PC-9 (cell line): Measurements from ENCODE around the gene TLL2. TPM values are rescaled to one million over a fixed set of nuclear protein-coding genes. Genes with fewer than 3 reads are reported as not detected.

Source experiments
- BruUV-seq: library from RNA; stranded (reverse); fragments of 400-500 nt; replicated peaks from 2 replicates; lab custom pipeline; 2021; lab: Mats Ljungman, UMichigan
- CTCF ChIA-PET: fragments of 300-600 bp; sonication (Branson Sonifier 250); formaldehyde crosslinking; loops from one replicate; lab custom pipeline; 2022; ENCODE audit warnings: antibody characterized with exemption; lab: Charles Lee
- POLR2A ChIA-PET: fragments of 300-600 bp; sonication (Branson Sonifier 250); formaldehyde crosslinking; loops from one replicate; lab custom pipeline; 2022; ENCODE audit warnings: antibody characterized with exemption; ENCODE audit not compliant: unreplicated experiment; lab: Charles Lee
- DNase-seq, 2 experiments: peaks; one replicate each; pipeline versions ENCODE4 v3.0.0 to v3.0.0-alpha.2; 2015 to 2022; ENCODE audit warnings: mixed read lengths in 1 of 2
- H2AFZ ChIP-seq: fragments of 200-600 bp; sonication (generic); 2 replicates; pipeline ENCODE4 v1.8.1; 2017; ENCODE audit warnings: antibody characterized with exemption
- H3F3A ChIP-seq: fragments of 200-600 bp; sonication (generic); 2 replicates; pipeline ENCODE4 v1.8.1; 2017; ENCODE audit warnings: antibody characterized with exemption, mild to moderate bottlenecking, low read depth; ENCODE audit not compliant: insufficient read depth
- H3K27ac ChIP-seq: fragments of 200-600 bp; sonication (generic); 2 replicates; pipeline ENCODE4 v1.6.1; 2016; ENCODE audit warnings: mixed run types
- H3K27me3 ChIP-seq: fragments of 200-600 bp; sonication (generic); 2 replicates; pipeline ENCODE4 v1.6.1; 2016; ENCODE audit warnings: low read depth, mixed run types; ENCODE audit not compliant: insufficient read depth
- H3K36me3 ChIP-seq: fragments of 200-600 bp; sonication (generic); 2 replicates; pipeline ENCODE4 v1.6.1; 2016; ENCODE audit warnings: low read depth, mixed run types
- H3K4me1 ChIP-seq: fragments of 200-600 bp; sonication (generic); replicated peaks from 2 replicates; pipeline ENCODE4 v1.6.1; 2016; ENCODE audit warnings: mixed run types; ENCODE audit not compliant: insufficient read depth
- H3K4me2 ChIP-seq: fragments of 200-600 bp; sonication (generic); 2 replicates; pipeline ENCODE4 v1.6.1; 2017; ENCODE audit warnings: mixed run types
- H3K4me3 ChIP-seq: fragments of 200-600 bp; sonication (generic); 2 replicates; pipeline ENCODE4 v1.6.1; 2016; ENCODE audit warnings: mixed run types
- H3K79me2 ChIP-seq: fragments of 200-600 bp; sonication (generic); 2 replicates; pipeline ENCODE4 v1.6.1; 2017; ENCODE audit warnings: low read depth, mixed run types
- H3K9me2 ChIP-seq: fragments of 200-600 bp; sonication (generic); 2 replicates; pipeline ENCODE4 v1.8.1; 2017; ENCODE audit warnings: mild to moderate bottlenecking; ENCODE audit not compliant: insufficient read depth
- H3K9me3 ChIP-seq: fragments of 200-600 bp; sonication (generic); 2 replicates; pipeline ENCODE4 v1.8.1; 2016; ENCODE audit warnings: low read depth; ENCODE audit not compliant: insufficient read depth
- H4K20me1 ChIP-seq: fragments of 200-600 bp; sonication (generic); 2 replicates; pipeline ENCODE4 v1.8.1; 2017; ENCODE audit not compliant: insufficient read depth
- CTCF ChIP-seq: fragments of 200-600 bp; sonication (generic); conservative IDR thresholded peaks from 2 replicates; pipeline ENCODE4 v1.6.1; 2017; ENCODE audit warnings: mixed run types, antibody characterized with exemption, mild to moderate bottlenecking, moderate library complexity
- EZH2 ChIP-seq: fragments of 200-600 bp; sonication (generic); IDR thresholded peaks from 2 replicates; pipeline ENCODE4 v1.8.0; 2017; ENCODE audit warnings: antibody characterized with exemption, low read depth
- intact Hi-C: fragments of 100-400 bp; cut with micrococcal nuclease; formaldehyde crosslinking; loops from one replicate; pipeline ENCODE4 v1.10.0; 2022; ENCODE audit not compliant: unreplicated experiment
- total RNA-seq: library from RNA; stranded (reverse); gene quantifications from 2 replicates; pipeline ENCODE4 v1.2.3, GENCODE V29; 2021

The TLL2 gene
- total RNA-seq, 1 experiment from 2014 or later = not detected

GRCh38 chr10:96502561-96503282 lies 11.0 kb downstream of the TLL2 start:
- H3K4me2 ChIP-seq = no peak overlapping the region
- BruUV-seq = no TSS peak
- POLR2A ChIA-PET = no interaction called here

GRCh38 chr10:96501985-96502384 lies 11.7 kb downstream of the TLL2 start:
- POLR2A ChIA-PET = interaction anchor here (0.6 kb wide), 1 partner anchor 14 kb away, joined by 3 read pairs; no protein-coding TSS in a partner anchor
- Histone ChIP-seq H3F3A (peaks cover 3% of the 10 kb centered on the region; the same call in 1 of the 2 replicates), H3K9me3 (no peaks in the 10 kb centered on the region), H2AFZ (no peak overlapping the region), H3K4me1 (0 out of 2 replicates have a peak, but pooled peaks cover 5% of the 10 kb centered on the region), H3K27me3 (no peaks in the 10 kb centered on the region), H3K4me3 (no peak overlapping the region), H3K79me2 (no peaks in the 10 kb centered on the region), H3K27ac (no peak overlapping the region), H3K36me3 (no peaks in the 10 kb centered on the region), H3K4me2 (no peak overlapping the region), H4K20me1 (no peaks in the 10 kb centered on the region), H3K9me2 (no peaks in the 10 kb centered on the region)
- DNase-seq = peak; percentile 22 to 54
- TF ChIP-seq EZH2 = no peak
- no peak for TF ChIP-seq CTCF
- intact Hi-C loops = no loop called here
- BruUV-seq = no TSS peak
- CTCF ChIA-PET = no interaction called here

More at GRCh38 chr10:96502561-96503282, 11.0 kb downstream of the TLL2 start:
- no peak for DNase-seq
- CTCF ChIA-PET = no interaction called here
- Histone ChIP-seq H4K20me1 (no peaks in the 10 kb centered on the region), H3K27ac (no peak overlapping the region), H3K9me3 (no peaks in the 10 kb centered on the region), H3K36me3 (no peaks in the 10 kb centered on the region), H3F3A (peaks cover 3% of the 10 kb centered on the region; the same call in 1 of the 2 replicates), H3K4me1 (0 out of 2 replicates have a peak, but pooled peaks cover 5% of the 10 kb centered on the region), H3K27me3 (no peaks in the 10 kb centered on the region), H3K79me2 (no peaks in the 10 kb centered on the region), H2AFZ (no peak overlapping the region), H3K4me3 (no peak overlapping the region), H3K9me2 (no peaks in the 10 kb centered on the region)
- TF ChIP-seq CTCF (no peak), EZH2 (no peak)
- intact Hi-C loops = no loop called here

GRCh38 chr10:96500519-96500918 lies 13.2 kb downstream of the TLL2 start:
- Histone ChIP-seq H4K20me1 (no peaks in the 10 kb centered on the region), H3K4me3 (no peak overlapping the region), H3K27me3 (no peaks in the 10 kb centered on the region), H3K9me2 (no peaks in the 10 kb centered on the region), H2AFZ (no peak overlapping the region), H3K4me1 (0 out of 2 replicates have a peak, but pooled peaks cover 5% of the 10 kb centered on the region), H3K79me2 (no peaks in the 10 kb centered on the region), H3F3A (peaks cover 3% of the 10 kb centered on the region; the same call in 1 of the 2 replicates), H3K36me3 (no peaks in the 10 kb centered on the region), H3K4me2 (no peak overlapping the region), H3K9me3 (no peaks in the 10 kb centered on the region), H3K27ac (no peak overlapping the region)
- ChIA-PET POLR2A (interaction anchor here (0.7 kb wide), 1 partner anchor 255 kb away, joined by 4 read pairs; no protein-coding TSS in a partner anchor), CTCF (no interaction called here)
- no TSS peak for BruUV-seq
- TF ChIP-seq CTCF = no peak
- TF ChIP-seq EZH2 = no peak
- no peak for DNase-seq
- intact Hi-C loops = no loop called here
